Loucy (cell line): ENCODE measurements around the gene CAMK2A.

Experiments used
- H2AFZ ChIP-seq: fragments of 200-600 bp; sonication (generic); 2 replicates; pipeline ENCODE4 v1.6.0; 2016; ENCODE audit warnings: antibody characterized with exemption, mild to moderate bottlenecking, low read length, moderate library complexity
- H3F3A ChIP-seq: fragments of 200-600 bp; 2 replicates; pipeline ENCODE4 v1.6.0; 2016; ENCODE audit warnings: antibody characterized with exemption, low read depth, mild to moderate bottlenecking
- H3K27me3 ChIP-seq: fragments of 200-600 bp; sonication (generic); 2 replicates; pipeline ENCODE4 v1.6.1; 2014; ENCODE audit warnings: low read length, mild to moderate bottlenecking; ENCODE audit not compliant: insufficient read depth, poor library complexity, severe bottlenecking
- H3K36me3 ChIP-seq: fragments of 200-600 bp; sonication (generic); 2 replicates; pipeline ENCODE4 v1.6.1; 2016; ENCODE audit warnings: low read length; ENCODE audit not compliant: insufficient read depth
- H3K4me1 ChIP-seq: fragments of 200-600 bp; sonication (generic); 2 replicates; pipeline ENCODE4 v1.5.1; 2014; ENCODE audit warnings: low read length, mild to moderate bottlenecking; ENCODE audit not compliant: insufficient read depth, poor library complexity, severe bottlenecking
- H3K4me2 ChIP-seq: fragments of 200-600 bp; sonication (generic); 2 replicates; pipeline ENCODE4 v1.6.0; 2014; ENCODE audit warnings: antibody characterized with exemption, low read length, low read depth, mild to moderate bottlenecking; ENCODE audit not compliant: poor library complexity, severe bottlenecking
- H3K4me3 ChIP-seq: fragments of 200-600 bp; sonication (generic); 2 replicates; pipeline ENCODE4 v1.5.1; 2014; ENCODE audit warnings: low read length, mild to moderate bottlenecking, mixed read lengths; ENCODE audit not compliant: poor library complexity, severe bottlenecking
- H3K79me2 ChIP-seq: fragments of 200-600 bp; sonication (generic); 2 replicates; pipeline ENCODE4 v1.6.1; 2014; ENCODE audit warnings: low read length; ENCODE audit not compliant: insufficient read depth
- H3K9ac ChIP-seq: fragments of 200-600 bp; sonication (generic); 2 replicates; pipeline ENCODE4 v1.6.0; 2014; ENCODE audit warnings: mild to moderate bottlenecking, low read depth, low read length, moderate library complexity; ENCODE audit not compliant: poor library complexity, severe bottlenecking
- H3K9me2 ChIP-seq: fragments of 200-600 bp; sonication (generic); replicated peaks from 2 replicates; pipeline ENCODE4 v1.6.1; 2016; ENCODE audit warnings: low read depth, low read length, mixed read lengths
- H3K9me3 ChIP-seq: fragments of 200-600 bp; sonication (generic); 2 replicates; pipeline ENCODE4 v1.6.1; 2014; ENCODE audit warnings: mild to moderate bottlenecking, antibody characterized with exemption, low read length, low read depth; ENCODE audit not compliant: insufficient read depth
- H4K20me1 ChIP-seq: fragments of 200-600 bp; sonication (generic); 2 replicates; pipeline ENCODE4 v1.6.0; 2014; ENCODE audit warnings: antibody characterized with exemption, low read length, mild to moderate bottlenecking; ENCODE audit not compliant: insufficient read depth, poor library complexity, severe bottlenecking
- CTCF ChIP-seq: fragments of 200-600 bp; sonication (generic); conservative IDR thresholded peaks from 2 replicates; pipeline ENCODE4 v1.5.1; 2014; ENCODE audit warnings: mild to moderate bottlenecking, antibody characterized with exemption, low read length
- EZH2phosphoT487 ChIP-seq: fragments of 200-600 bp; IDR thresholded peaks from 2 replicates; pipeline ENCODE4 v1.6.1; 2018; ENCODE audit warnings: antibody characterized with exemption, mild to moderate bottlenecking, moderate library complexity, borderline replicate concordance

The CAMK2A gene

GRCh38 chr5:150322202-150322601 lies 32.6 kb upstream of the CAMK2A start:
- H4K20me1 ChIP-seq = no peaks in the 10 kb centered on the region
- no peak overlapping the region for H3K4me3 ChIP-seq
- TF ChIP-seq CTCF = no peak
- no peak for TF ChIP-seq EZH2phosphoT487
- H2AFZ ChIP-seq = no peak overlapping the region
- H3K79me2 ChIP-seq = no peaks in the 10 kb centered on the region
- H3K9me2 ChIP-seq = no peaks in the 10 kb centered on the region
- H3K36me3 ChIP-seq = no peaks in the 10 kb centered on the region
- no peaks in the 10 kb centered on the region for H3F3A ChIP-seq
- H3K9me3 ChIP-seq = no peaks in the 10 kb centered on the region
- H3K4me2 ChIP-seq = no peak overlapping the region
- no peaks in the 10 kb centered on the region for H3K4me1 ChIP-seq
- no peak overlapping the region for H3K9ac ChIP-seq
- no peaks in the 10 kb centered on the region for H3K27me3 ChIP-seq

GRCh38 chr5:150321784-150322183 lies 32.2 kb upstream of the CAMK2A start:
- Histone ChIP-seq H3K4me2 (no peak overlapping the region), H3K4me3 (no peak overlapping the region), H2AFZ (no peak overlapping the region), H3K9me3 (no peaks in the 10 kb centered on the region), H3K9ac (no peak overlapping the region), H4K20me1 (no peaks in the 10 kb centered on the region), H3K36me3 (no peaks in the 10 kb centered on the region), H3K9me2 (no peaks in the 10 kb centered on the region), H3K4me1 (no peaks in the 10 kb centered on the region), H3K79me2 (no peaks in the 10 kb centered on the region), H3K27me3 (no peaks in the 10 kb centered on the region), H3F3A (no peaks in the 10 kb centered on the region)
- TF ChIP-seq EZH2phosphoT487 = no peak
- TF ChIP-seq CTCF = no peak

GRCh38 chr5:150321211-150321610 lies 31.6 kb upstream of the CAMK2A start:
- Histone ChIP-seq H3K36me3 (no peaks in the 10 kb centered on the region), H3F3A (no peaks in the 10 kb centered on the region), H3K4me1 (no peaks in the 10 kb centered on the region), H2AFZ (no peak overlapping the region), H3K9me3 (no peaks in the 10 kb centered on the region), H3K4me3 (no peak overlapping the region), H3K9me2 (no peaks in the 10 kb centered on the region), H3K4me2 (no peak overlapping the region), H3K79me2 (no peaks in the 10 kb centered on the region), H3K9ac (no peak overlapping the region), H4K20me1 (no peaks in the 10 kb centered on the region), H3K27me3 (no peaks in the 10 kb centered on the region)
- no peak for TF ChIP-seq CTCF
- no peak for TF ChIP-seq EZH2phosphoT487
